ENCODE data around the gene KLHL41. TPM values are rescaled to one million over a fixed set of nuclear protein-coding genes. Genes with fewer than 3 reads are reported as not detected.

The KLHL41 gene
- total and polyA plus RNA-seq, 8 donors, result 0.19 to 2.7 (median 0.57) TPM

DNA sequence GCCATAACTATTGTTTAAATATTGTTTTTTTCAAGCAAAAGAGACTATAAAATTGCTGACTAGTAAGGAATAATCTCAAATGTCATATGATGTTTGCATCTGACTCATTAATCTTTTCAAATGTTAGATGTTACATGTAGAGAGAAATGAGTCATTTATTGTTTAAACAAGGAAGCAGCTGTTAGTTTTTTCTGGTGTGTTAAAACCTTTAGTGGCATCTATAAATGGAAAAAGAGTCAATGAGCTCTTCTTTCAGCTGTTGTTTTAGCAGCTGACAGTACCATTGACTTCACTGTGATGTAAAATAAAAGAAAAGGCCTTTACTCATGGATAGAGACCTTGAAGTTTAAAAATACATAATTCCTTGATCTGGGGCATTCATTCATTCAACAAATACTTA, 1.8 kb upstream of the KLHL41 start:
- H3K9me3 ChIP-seq, result no peaks in the 10 kb centered on the region
- peak overlapping the region in 3 of 4 donors; percentile 18 to 60 (median 24) for H3K27ac ChIP-seq
- DNase-seq (no peak), FAIRE-seq (no peak), ATAC-seq (peak; percentile 89 to 93 (median 91))
- no peaks in the 10 kb centered on the region for H3K36me3 ChIP-seq
- peaks cover 0 to 11% (median 9%) of the 10 kb centered on the region in 3 donors for H3K4me1 ChIP-seq
- no peak overlapping the region for H3K4me3 ChIP-seq
- TF ChIP-seq, protein P1, sequence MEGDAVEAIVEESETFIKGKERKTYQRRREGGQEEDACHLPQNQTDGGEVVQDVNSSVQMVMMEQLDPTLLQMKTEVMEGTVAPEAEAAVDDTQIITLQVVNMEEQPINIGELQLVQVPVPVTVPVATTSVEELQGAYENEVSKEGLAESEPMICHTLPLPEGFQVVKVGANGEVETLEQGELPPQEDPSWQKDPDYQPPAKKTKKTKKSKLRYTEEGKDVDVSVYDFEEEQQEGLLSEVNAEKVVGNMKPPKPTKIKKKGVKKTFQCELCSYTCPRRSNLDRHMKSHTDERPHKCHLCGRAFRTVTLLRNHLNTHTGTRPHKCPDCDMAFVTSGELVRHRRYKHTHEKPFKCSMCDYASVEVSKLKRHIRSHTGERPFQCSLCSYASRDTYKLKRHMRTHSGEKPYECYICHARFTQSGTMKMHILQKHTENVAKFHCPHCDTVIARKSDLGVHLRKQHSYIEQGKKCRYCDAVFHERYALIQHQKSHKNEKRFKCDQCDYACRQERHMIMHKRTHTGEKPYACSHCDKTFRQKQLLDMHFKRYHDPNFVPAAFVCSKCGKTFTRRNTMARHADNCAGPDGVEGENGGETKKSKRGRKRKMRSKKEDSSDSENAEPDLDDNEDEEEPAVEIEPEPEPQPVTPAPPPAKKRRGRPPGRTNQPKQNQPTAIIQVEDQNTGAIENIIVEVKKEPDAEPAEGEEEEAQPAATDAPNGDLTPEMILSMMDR (IDR thresholded peaks at IDR 0.05), result no peak
- intact Hi-C loops (cut with DNase I), result no loop called here
- H3K27me3 ChIP-seq, result no peaks in the 10 kb centered on the region

DNA sequence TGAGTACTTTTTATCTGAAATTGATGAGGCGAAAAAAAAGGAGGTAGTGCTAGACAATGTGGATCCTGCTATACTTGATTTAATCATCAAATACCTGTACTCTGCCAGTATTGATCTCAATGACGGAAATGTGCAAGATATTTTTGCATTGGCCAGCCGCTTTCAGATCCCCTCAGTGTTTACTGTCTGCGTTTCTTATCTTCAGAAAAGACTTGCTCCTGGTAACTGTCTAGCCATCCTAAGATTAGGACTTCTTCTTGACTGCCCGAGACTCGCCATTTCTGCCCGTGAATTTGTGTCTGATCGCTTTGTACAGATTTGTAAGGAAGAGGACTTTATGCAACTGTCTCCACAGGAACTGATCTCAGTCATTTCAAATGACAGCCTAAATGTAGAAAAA, 453 bp downstream of the KLHL41 start:
- FAIRE-seq (no peak), ATAC-seq (no peak), DNase-seq (no peak)
- H3K27me3 ChIP-seq, result no peaks in the 10 kb centered on the region
- WGBS, 2 donors, result 79 to 86% methylated on average over 8 of the region's 8 CpGs
- no peaks in the 10 kb centered on the region for H3K36me3 ChIP-seq
- no peak overlapping the region for H3K4me3 ChIP-seq
- TF ChIP-seq, protein P1 (IDR thresholded peaks at IDR 0.05), result no peak
- no peaks in the 10 kb centered on the region for H3K9me3 ChIP-seq
- H3K27ac ChIP-seq, result no peak overlapping the region
- intact Hi-C loops (cut with DNase I), result no loop called here
- peaks cover 0 to 11% (median 9%) of the 10 kb centered on the region in 3 donors for H3K4me1 ChIP-seq

DNA sequence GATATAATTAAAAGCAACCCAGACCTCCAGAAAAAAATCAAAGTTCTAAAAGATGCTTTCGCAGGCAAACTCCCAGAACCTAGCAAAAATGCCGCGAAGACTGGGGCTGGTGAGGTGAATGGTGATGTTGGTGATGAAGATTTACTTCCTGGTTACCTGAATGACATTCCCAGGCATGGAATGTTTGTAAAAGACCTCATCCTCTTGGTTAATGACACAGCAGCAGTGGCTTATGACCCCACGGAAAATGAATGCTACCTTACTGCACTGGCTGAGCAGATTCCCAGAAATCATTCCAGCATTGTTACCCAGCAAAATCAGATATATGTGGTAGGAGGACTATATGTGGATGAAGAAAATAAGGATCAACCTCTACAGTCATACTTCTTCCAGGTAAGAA, 994 bp downstream of the KLHL41 start:
- Histone ChIP-seq H3K9me3 (no peaks in the 10 kb centered on the region), H3K36me3 (no peaks in the 10 kb centered on the region), H3K27me3 (no peaks in the 10 kb centered on the region), H3K27ac (no peak overlapping the region), H3K4me3 (no peak overlapping the region), H3K4me1 (peaks cover 0 to 11% (median 9%) of the 10 kb centered on the region in 3 donors)
- no peak for ATAC-seq
- WGBS, 2 donors, result 94 to 97% methylated on average over 4 of the region's 4 CpGs
- intact Hi-C loops (cut with DNase I), result no loop called here
- no peak for FAIRE-seq
- no peak for DNase-seq
- TF ChIP-seq, protein P1 (IDR thresholded peaks at IDR 0.05), result no peak

DNA sequence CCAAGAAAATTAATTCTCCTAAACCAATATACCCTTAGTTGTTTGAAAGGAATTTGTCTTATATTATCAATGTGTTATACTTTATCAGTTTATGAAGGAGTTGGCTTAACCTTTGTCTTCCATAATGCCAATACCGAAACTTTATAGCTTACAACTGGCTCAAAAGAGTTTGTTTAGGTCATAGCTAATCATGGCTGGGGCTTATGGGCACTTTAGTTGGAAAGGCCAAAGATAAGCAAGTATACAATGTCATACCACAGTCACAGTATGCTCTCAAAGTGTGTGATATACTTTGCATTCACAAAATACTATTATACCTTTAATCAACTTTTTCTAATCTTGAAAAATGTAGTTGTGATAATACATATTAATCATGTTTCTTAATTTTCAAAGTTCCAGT, 2.3 kb downstream of the KLHL41 start:
- no peak for ATAC-seq
- no peak overlapping the region for H3K27ac ChIP-seq

DNA sequence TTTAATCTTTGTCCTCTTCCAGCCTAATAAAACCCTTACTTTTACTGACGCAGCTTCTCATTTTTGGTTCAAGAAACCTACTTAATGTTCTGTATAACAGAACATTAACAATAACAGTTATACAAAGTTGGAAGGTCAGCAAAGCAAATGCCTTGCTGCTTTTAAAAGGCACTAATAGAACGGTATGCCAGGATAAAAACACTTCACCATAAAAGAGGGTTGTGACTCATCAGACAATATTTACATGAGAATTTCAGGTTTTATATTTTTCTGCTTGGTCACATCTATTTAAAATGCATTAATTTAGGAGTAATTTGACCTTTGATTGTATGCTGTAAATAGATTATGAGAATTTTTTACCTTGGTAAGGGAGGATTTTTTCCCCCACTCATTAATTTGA, 3.0 kb downstream of the KLHL41 start:
- H3K27me3 ChIP-seq, result no peaks in the 10 kb centered on the region
- FAIRE-seq (no peak), DNase-seq (no peak), ATAC-seq (peak in 1 of 4 donors; percentile 40)
- H3K36me3 ChIP-seq, result no peaks in the 10 kb centered on the region
- H3K4me1 ChIP-seq, result peaks cover 0 to 5% (median 4%) of the 10 kb centered on the region in 3 donors
- TF ChIP-seq, protein P1 (IDR thresholded peaks at IDR 0.05), result no peak
- no peak overlapping the region for H3K27ac ChIP-seq
- H3K9me3 ChIP-seq, result no peaks in the 10 kb centered on the region
- H3K4me3 ChIP-seq, result no peak overlapping the region
- intact Hi-C loops (cut with DNase I), result no loop called here
- WGBS, 2 donors, result 81 to 86% methylated on average over 2 of the region's 2 CpGs

More for the DNA sequence above, 2.3 kb downstream of the KLHL41 start:
- TF ChIP-seq, protein P1 (IDR thresholded peaks at IDR 0.05), result no peak
- Histone ChIP-seq H3K36me3 (no peaks in the 10 kb centered on the region), H3K4me1 (peaks cover 0 to 11% (median 9%) of the 10 kb centered on the region in 3 donors), H3K27me3 (no peaks in the 10 kb centered on the region), H3K9me3 (no peaks in the 10 kb centered on the region), H3K4me3 (no peak overlapping the region)
- WGBS, 2 donors, result 83 to 88% methylated on average over 1 of the region's 1 CpG
- intact Hi-C loops (cut with DNase I), result no loop called here
- no peak for DNase-seq
- FAIRE-seq, result no peak
